Kidney (tissue), 14 donors: ENCODE measurements around the gene NUP107. TPM values are rescaled to one million over a fixed set of nuclear protein-coding genes. Genes with fewer than 3 reads are reported as not detected.

ENCODE experiments used
- DNase-seq, 5 donors: peaks; one replicate each; pipeline ENCODE4 v3.0.0-alpha.2; 2013 to 2020
- FAIRE-seq: peaks from 2 replicates; lab custom pipeline; 2012; peaks lifted over from hg19 to GRCh38; lab: Jason Lieb, UNC
- H3K27ac ChIP-seq, 2 donors: one replicate each; pipeline ENCODE4 v1.7.0; 2013; ENCODE audit warnings: low read depth in 2 of 2, low read length in 2 of 2, inconsistent platforms in 1 of 2
- H3K27me3 ChIP-seq: one replicate; pipeline ENCODE4 v1.7.1; 2013; ENCODE audit warnings: low read length, inconsistent platforms; ENCODE audit not compliant: control insufficient read depth, insufficient read depth
- H3K36me3 ChIP-seq, 3 donors: one replicate each; pipeline versions ENCODE4 v1.7.0 to v1.7.1; 2013; ENCODE audit warnings: low read length in 3 of 3, control low read depth in 1 of 3, inconsistent platforms in 1 of 3; ENCODE audit not compliant: insufficient read depth in 3 of 3, control insufficient read depth in 2 of 3
- H3K4me1 ChIP-seq, 3 donors: one replicate each; pipeline versions ENCODE4 v1.7.0 to v1.7.1; 2013; ENCODE audit warnings: low read length in 3 of 3, inconsistent platforms in 1 of 3, low read depth in 1 of 3; ENCODE audit not compliant: control insufficient read depth in 2 of 3, insufficient read depth in 2 of 3
- H3K4me3 ChIP-seq, 3 donors: one replicate each; pipeline versions ENCODE4 v1.7.0 to v1.8.1; 2013; ENCODE audit warnings: low read length in 3 of 3, control low read depth in 1 of 3, inconsistent platforms in 1 of 3
- H3K9ac ChIP-seq, 3 donors: one replicate each; pipeline versions ENCODE4 v1.7.0 to v1.7.1; 2013; ENCODE audit warnings: low read length in 3 of 3, control low read depth in 1 of 3, inconsistent platforms in 1 of 3
- H3K9me3 ChIP-seq, 3 donors: one replicate each; pipeline versions ENCODE4 v1.7.0 to v1.7.1; 2013; ENCODE audit warnings: low read length in 3 of 3, control low read depth in 1 of 3, inconsistent platforms in 1 of 3; ENCODE audit not compliant: control insufficient read depth in 2 of 3, insufficient read depth in 1 of 3
- CTCF ChIP-seq: IDR thresholded peaks from 3 replicates; pipeline ENCODE4 v1.5.1; 2012; ENCODE audit warnings: mild to moderate bottlenecking, moderate library complexity, borderline replicate concordance; ENCODE audit not compliant: insufficient read depth; ENCODE audit errors: extremely low read depth
- intact Hi-C: fragments of 100-400 bp; cut with DNase I; formaldehyde crosslinking; loops from one replicate; pipeline ENCODE4 v1.11.1; 2022
- polyA plus RNA-seq: library from polyadenylated mRNA; stranded (reverse); fragments of 350-450 nt; fragmentation: Illumina TruSeq; extraction: RNeasy Lipid Tissue Mini Kit (QIAGEN cat#74804); gene quantifications from one replicate; pipeline ENCODE4 v1.2.3, GENCODE V29; 2014; ENCODE audit warnings: low read depth, low replicate concordance; ENCODE audit not compliant: insufficient read depth
- total RNA-seq: library from RNA; stranded (reverse); fragmentation: NEBNext Ultra II Directional; extraction: Animal tissue kit (Norgen Biotek cat#: 25700); gene quantifications from one replicate; pipeline ENCODE4 v1.2.1, GENCODE V29; 2021
- donor health status: control.
- donor health status: control.
- donor health status: control.
- donor health status: control.
- donor health status: control.
- donor health status: DM: yes; HTN: yes; CAD: no.
- donor health status: Normal renal cell carcinoma (clear cell type).

NUP107 gene
- total and polyA plus RNA-seq, 2 donors from 2014 or later: 10.6 to 34.4 TPM

GRCh38 chr12:68771223-68771925, 84.6 kb downstream of the NUP107 start:
- no peak for DNase-seq
- H3K4me1 ChIP-seq: no peaks in the 10 kb centered on the region
- no peaks in the 10 kb centered on the region for H3K9me3 ChIP-seq
- no peaks in the 10 kb centered on the region for H3K27me3 ChIP-seq
- no peak overlapping the region for H3K27ac ChIP-seq
- no peak overlapping the region for H3K4me3 ChIP-seq
- H3K36me3 ChIP-seq: no peaks in the 10 kb centered on the region
- no peak for FAIRE-seq
- intact Hi-C loops: no loop called here
- no peak for TF ChIP-seq CTCF
- no peak overlapping the region for H3K9ac ChIP-seq

- H3K9me3 ChIP-seq: no peaks in the 10 kb centered on the region
- TF ChIP-seq CTCF: no peak
These were observed 85.9 kb downstream of the NUP107 start for GRCh38 chr12:68772714-68773113.

GRCh38 chr12:68773582-68773981, 86.8 kb downstream of the NUP107 start:
- H3K9me3 ChIP-seq: no peaks in the 10 kb centered on the region
- FAIRE-seq (no peak), DNase-seq (no peak)
- no peak for TF ChIP-seq CTCF
- intact Hi-C loops: no loop called here
- no peaks in the 10 kb centered on the region for H3K36me3 ChIP-seq
- H3K4me3 ChIP-seq: no peak overlapping the region
- no peaks in the 10 kb centered on the region for H3K4me1 ChIP-seq
- no peaks in the 10 kb centered on the region for H3K27me3 ChIP-seq
- H3K9ac ChIP-seq: no peak overlapping the region
- no peak overlapping the region for H3K27ac ChIP-seq

More at GRCh38 chr12:68772714-68773113, 85.9 kb downstream of the NUP107 start:
- intact Hi-C loops: no loop called here
- no peaks in the 10 kb centered on the region for H3K4me1 ChIP-seq
- DNase-seq (no peak), FAIRE-seq (no peak)
- H3K9ac ChIP-seq: no peak overlapping the region
- H3K4me3 ChIP-seq: no peak overlapping the region
- H3K27me3 ChIP-seq: no peaks in the 10 kb centered on the region
- H3K27ac ChIP-seq: no peak overlapping the region
- H3K36me3 ChIP-seq: no peaks in the 10 kb centered on the region

GRCh38 chr12:68775121-68775630, 88.4 kb downstream of the NUP107 start:
- intact Hi-C loops: no loop called here
- no peaks in the 10 kb centered on the region for H3K9me3 ChIP-seq
- H3K27ac ChIP-seq: no peak overlapping the region
- H3K4me3 ChIP-seq: no peak overlapping the region
- FAIRE-seq: no peak
- TF ChIP-seq CTCF: no peak
- DNase-seq: no peak
- no peak overlapping the region for H3K9ac ChIP-seq
- no peaks in the 10 kb centered on the region for H3K4me1 ChIP-seq
- no peaks in the 10 kb centered on the region for H3K27me3 ChIP-seq
- no peaks in the 10 kb centered on the region for H3K36me3 ChIP-seq
